WTC11 (cell line): ENCODE data around the gene RPL12.

ENCODE experiments used
- JUN ChIP-seq: sonication (generic); formaldehyde crosslinking; IDR thresholded peaks from 2 replicates; pipeline ENCODE4 v1.8.0; 2023; ENCODE audit warnings: mild to moderate bottlenecking, missing genetic modification reagents
- NR1H2 ChIP-seq: sonication (generic); formaldehyde crosslinking; IDR thresholded peaks from 2 replicates; pipeline ENCODE4 v1.9.0; 2021; ENCODE audit warnings: mild to moderate bottlenecking, moderate library complexity, missing genetic modification reagents
- OVOL2 ChIP-seq: fragments of 250-450 bp; sonication (Bioruptor Pico); IDR thresholded peaks from 2 replicates; pipeline ENCODE4 v1.9.0; 2021; ENCODE audit warnings: mild to moderate bottlenecking, borderline replicate concordance
- TF ChIP-seq, protein P1 (sequence below): sonication (generic); formaldehyde crosslinking; conservative IDR thresholded peaks from 2 replicates; pipeline ENCODE4 v1.8.1; 2022; ENCODE audit warnings: mild to moderate bottlenecking, missing genetic modification reagents
- TF ChIP-seq, protein P2 (sequence below): sonication (generic); formaldehyde crosslinking; IDR thresholded peaks from 2 replicates; pipeline ENCODE4 v1.8.0; 2022; ENCODE audit warnings: mild to moderate bottlenecking, missing genetic modification reagents
- TF ChIP-seq, protein P3 (sequence below): fragments of 250-450 bp; sonication (Bioruptor Pico); IDR thresholded peaks from 2 replicates; pipeline ENCODE4 v1.9.0; 2021; ENCODE audit warnings: moderate library complexity, mild to moderate bottlenecking, inconsistent platforms, borderline replicate concordance

DNA sequence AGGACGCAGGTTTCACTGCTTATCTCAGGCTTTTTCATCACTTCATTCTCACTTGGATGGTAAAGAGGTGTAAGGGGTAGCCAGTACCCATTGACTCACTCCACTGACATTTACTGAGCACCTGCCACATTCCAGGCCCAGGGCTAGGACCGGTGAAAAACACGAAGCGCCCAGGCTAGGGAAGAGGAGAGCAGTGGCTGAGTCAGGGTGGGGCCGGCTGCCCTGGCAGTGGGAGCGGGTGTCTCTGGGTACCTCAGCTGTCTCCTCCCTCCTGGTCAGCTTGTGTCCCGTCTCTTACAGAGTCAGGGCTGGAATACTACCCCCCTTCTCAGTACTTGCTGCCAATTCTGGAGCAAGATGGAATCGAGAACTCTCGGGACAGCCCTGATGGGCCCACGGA is 22.3 kb upstream of the RPL12 start:
- TF ChIP-seq, protein P1, sequence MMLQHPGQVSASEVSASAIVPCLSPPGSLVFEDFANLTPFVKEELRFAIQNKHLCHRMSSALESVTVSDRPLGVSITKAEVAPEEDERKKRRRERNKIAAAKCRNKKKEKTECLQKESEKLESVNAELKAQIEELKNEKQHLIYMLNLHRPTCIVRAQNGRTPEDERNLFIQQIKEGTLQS, result no peak
- TF ChIP-seq NR1H2 (CRISPR knock-in tag), result no peak
- TF ChIP-seq, protein P2, sequence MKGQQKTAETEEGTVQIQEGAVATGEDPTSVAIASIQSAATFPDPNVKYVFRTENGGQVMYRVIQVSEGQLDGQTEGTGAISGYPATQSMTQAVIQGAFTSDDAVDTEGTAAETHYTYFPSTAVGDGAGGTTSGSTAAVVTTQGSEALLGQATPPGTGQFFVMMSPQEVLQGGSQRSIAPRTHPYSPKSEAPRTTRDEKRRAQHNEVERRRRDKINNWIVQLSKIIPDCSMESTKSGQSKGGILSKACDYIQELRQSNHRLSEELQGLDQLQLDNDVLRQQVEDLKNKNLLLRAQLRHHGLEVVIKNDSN, result no peak
- TF ChIP-seq, protein P3, sequence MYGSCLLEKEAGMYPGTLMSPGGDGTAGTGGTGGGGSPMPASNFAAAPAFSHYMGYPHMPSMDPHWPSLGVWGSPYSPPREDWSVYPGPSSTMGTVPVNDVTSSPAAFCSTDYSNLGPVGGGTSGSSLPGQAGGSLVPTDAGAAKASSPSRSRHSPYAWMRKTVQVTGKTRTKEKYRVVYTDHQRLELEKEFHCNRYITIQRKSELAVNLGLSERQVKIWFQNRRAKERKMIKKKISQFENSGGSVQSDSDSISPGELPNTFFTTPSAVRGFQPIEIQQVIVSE, result no peak
- TF ChIP-seq JUN (CRISPR knock-in tag), result no peak
- TF ChIP-seq OVOL2, result no peak
